ENCODE measurements around the gene SLC22A5. TPM values are rescaled to one million over a fixed set of nuclear protein-coding genes. Genes with fewer than 3 reads are reported as not detected.

The SLC22A5 gene
- total RNA-seq, 1 experiment from 2014 or later = 15.2 TPM

DNA sequence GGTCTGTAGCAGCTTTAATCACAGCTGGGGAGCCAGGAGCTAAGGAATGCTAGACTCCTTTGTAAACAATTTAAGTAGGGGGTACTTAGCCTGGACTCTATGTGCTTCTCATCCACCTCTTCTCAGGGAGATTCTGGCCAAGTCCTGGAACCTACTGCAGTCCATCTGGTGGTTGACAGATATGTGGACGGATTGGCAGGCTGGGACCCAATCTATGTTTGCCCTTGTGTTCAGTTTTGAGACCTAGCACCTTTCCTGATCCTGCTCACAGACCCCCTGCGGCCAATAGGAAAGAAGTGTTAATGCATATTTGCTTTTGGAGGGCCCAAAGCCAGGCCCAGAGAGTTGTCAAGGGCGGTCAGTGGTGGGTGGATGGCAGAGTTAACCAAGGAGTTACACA is 6.4 kb downstream of the SLC22A5 start:
- intact Hi-C loops (cut with micrococcal nuclease; ENCODE audit: unreplicated experiment) = no loop called here
- Histone ChIP-seq H2AFZ (no peak overlapping the region), H3K27me3 (ENCODE audit: insufficient read depth, low read depth) (no peaks in the 10 kb centered on the region), H3K4me2 (no peak overlapping the region), H3K79me2 (ENCODE audit: low read depth) (peaks cover 53% of the 10 kb centered on the region), H4K20me1 (ENCODE audit: insufficient read depth) (no peaks in the 10 kb centered on the region), H3K36me3 (ENCODE audit: low read depth) (no peaks in the 10 kb centered on the region), H3F3A (ENCODE audit: insufficient read depth, low read depth) (peaks cover 22% of the 10 kb centered on the region), H3K4me3 (no peak overlapping the region), H3K9me3 (ENCODE audit: insufficient read depth, low read depth) (no peaks in the 10 kb centered on the region), H3K27ac (no peak overlapping the region), H3K4me1 (replicated peaks; ENCODE audit: insufficient read depth) (peaks cover 29% of the 10 kb centered on the region), H3K9me2 (ENCODE audit: insufficient read depth) (no peaks in the 10 kb centered on the region)
- no peak for DNase-seq
- BruUV-seq (replicated peaks) = no TSS peak
- ChIA-PET POLR2A (ENCODE audit: unreplicated experiment) (no interaction called here), CTCF (no interaction called here)
- TF ChIP-seq, protein P1, sequence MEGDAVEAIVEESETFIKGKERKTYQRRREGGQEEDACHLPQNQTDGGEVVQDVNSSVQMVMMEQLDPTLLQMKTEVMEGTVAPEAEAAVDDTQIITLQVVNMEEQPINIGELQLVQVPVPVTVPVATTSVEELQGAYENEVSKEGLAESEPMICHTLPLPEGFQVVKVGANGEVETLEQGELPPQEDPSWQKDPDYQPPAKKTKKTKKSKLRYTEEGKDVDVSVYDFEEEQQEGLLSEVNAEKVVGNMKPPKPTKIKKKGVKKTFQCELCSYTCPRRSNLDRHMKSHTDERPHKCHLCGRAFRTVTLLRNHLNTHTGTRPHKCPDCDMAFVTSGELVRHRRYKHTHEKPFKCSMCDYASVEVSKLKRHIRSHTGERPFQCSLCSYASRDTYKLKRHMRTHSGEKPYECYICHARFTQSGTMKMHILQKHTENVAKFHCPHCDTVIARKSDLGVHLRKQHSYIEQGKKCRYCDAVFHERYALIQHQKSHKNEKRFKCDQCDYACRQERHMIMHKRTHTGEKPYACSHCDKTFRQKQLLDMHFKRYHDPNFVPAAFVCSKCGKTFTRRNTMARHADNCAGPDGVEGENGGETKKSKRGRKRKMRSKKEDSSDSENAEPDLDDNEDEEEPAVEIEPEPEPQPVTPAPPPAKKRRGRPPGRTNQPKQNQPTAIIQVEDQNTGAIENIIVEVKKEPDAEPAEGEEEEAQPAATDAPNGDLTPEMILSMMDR (conservative IDR thresholded peaks at IDR 0.05) = no peak
- no peak for TF ChIP-seq EZH2 (IDR thresholded peaks at IDR 0.05; ENCODE audit: low read depth)

DNA sequence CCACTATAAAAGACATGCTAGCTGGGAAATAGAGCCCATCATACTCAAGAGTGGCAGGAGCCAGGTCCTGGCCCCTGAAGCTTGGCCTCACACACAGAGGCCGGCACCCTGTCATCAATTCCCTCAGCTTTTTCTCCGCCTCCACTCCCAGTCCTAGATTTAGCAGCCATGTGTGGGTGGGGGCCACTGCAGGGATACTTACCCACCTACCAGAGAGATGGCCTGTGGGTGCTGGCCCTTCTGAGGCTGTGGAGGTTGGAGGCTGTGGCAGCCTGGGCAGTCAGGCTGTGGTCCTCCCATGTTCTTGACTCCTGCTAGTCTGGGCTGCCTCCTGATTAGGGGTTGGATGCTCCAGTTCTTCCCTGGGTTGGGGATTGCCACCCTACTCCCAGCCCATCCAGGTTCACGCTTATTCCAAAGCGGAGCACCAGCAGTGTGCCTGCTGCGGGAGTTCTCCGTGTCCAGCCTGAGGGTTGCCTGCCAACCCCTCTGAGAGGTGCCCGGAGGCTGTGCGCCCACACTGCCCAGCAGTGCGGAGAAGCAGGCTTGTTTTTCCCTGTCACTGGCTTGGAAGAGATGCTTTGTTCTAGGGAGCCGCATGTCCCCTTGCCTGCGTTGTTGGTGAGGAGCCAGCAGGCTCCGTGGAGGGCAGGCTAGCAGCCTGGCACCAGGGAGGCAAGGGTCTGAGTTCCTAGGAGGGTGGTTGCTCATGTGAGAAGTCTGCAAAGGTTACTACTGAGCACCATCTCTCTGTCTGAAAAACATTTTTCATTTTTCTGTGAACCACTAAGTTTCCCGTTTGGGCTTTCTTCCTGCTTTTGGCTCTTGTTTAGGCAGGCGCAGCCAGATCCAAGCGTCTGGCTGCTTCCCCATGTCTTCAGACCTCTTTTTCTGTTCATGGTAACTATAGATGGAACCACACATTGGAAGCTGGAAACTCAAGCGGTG is 7.5 kb downstream of the SLC22A5 start:
- intact Hi-C loops (cut with micrococcal nuclease; ENCODE audit: unreplicated experiment) = no loop called here
- TF ChIP-seq, protein P1 (conservative IDR thresholded peaks at IDR 0.05) = no peak
- no peak for TF ChIP-seq EZH2 (IDR thresholded peaks at IDR 0.05; ENCODE audit: low read depth)
- H3K4me2 ChIP-seq = no peak overlapping the region
- H3K27me3 ChIP-seq (ENCODE audit: insufficient read depth, low read depth) = no peaks in the 10 kb centered on the region
- H3K4me3 ChIP-seq = no peak overlapping the region
- no peaks in the 10 kb centered on the region for H3K36me3 ChIP-seq (ENCODE audit: low read depth)
- H3K9me2 ChIP-seq (ENCODE audit: insufficient read depth) = no peaks in the 10 kb centered on the region
- no TSS peak for BruUV-seq (replicated peaks)
- no peaks in the 10 kb centered on the region for H4K20me1 ChIP-seq (ENCODE audit: insufficient read depth)
- POLR2A ChIA-PET (ENCODE audit: unreplicated experiment) = interaction anchor here (0.6 kb wide), 1 partner anchor 114 kb away, joined by 9 read pairs; no protein-coding TSS in a partner anchor
- H2AFZ ChIP-seq = no peak overlapping the region
- no peaks in the 10 kb centered on the region for H3K9me3 ChIP-seq (ENCODE audit: insufficient read depth, low read depth)
- H3K4me1 ChIP-seq (replicated peaks; ENCODE audit: insufficient read depth) = peaks cover 19% of the 10 kb centered on the region
- no peak overlapping the region for H3K27ac ChIP-seq
- peaks cover 12% of the 10 kb centered on the region; the same call in 1 of the 2 replicates for H3F3A ChIP-seq (ENCODE audit: insufficient read depth, low read depth)
- DNase-seq = no peak
- CTCF ChIA-PET = no interaction called here
- H3K79me2 ChIP-seq (ENCODE audit: low read depth) = peaks cover 48% of the 10 kb centered on the region

DNA sequence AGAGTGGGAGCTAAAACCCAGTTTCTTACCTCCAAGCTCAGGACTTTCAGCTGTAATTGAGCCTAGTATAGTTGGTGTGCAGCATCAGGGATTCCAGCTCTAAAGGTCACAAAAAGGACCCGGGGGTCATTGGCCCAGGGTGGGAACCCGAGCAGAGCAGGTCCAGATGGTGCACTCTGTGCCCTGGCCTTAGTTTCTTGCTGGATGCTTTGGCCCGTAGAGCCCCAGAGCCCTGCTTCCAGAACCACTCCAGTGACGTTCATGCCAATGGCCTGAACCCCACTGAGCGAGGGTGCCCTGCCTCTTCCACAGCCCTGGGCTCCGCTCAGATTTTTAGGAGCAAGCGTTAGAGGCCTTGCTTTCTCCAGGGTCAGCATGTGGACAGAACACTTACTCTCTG is 8.2 kb downstream of the SLC22A5 start:
- Histone ChIP-seq H3K4me3 (no peak overlapping the region), H3K27me3 (ENCODE audit: insufficient read depth, low read depth) (no peaks in the 10 kb centered on the region), H4K20me1 (ENCODE audit: insufficient read depth) (no peaks in the 10 kb centered on the region), H3K79me2 (ENCODE audit: low read depth) (peaks cover 41% of the 10 kb centered on the region), H3K4me1 (replicated peaks; ENCODE audit: insufficient read depth) (peaks cover 12% of the 10 kb centered on the region), H2AFZ (no peak overlapping the region), H3K27ac (no peak overlapping the region), H3K36me3 (ENCODE audit: low read depth) (no peaks in the 10 kb centered on the region), H3K9me2 (ENCODE audit: insufficient read depth) (no peaks in the 10 kb centered on the region), H3F3A (ENCODE audit: insufficient read depth, low read depth) (peaks cover 4% of the 10 kb centered on the region; the same call in 1 of the 2 replicates), H3K9me3 (ENCODE audit: insufficient read depth, low read depth) (no peaks in the 10 kb centered on the region), H3K4me2 (no peak overlapping the region)
- no peak for DNase-seq
- TF ChIP-seq EZH2 (IDR thresholded peaks at IDR 0.05; ENCODE audit: low read depth) = no peak
- TF ChIP-seq, protein P1 (conservative IDR thresholded peaks at IDR 0.05) = no peak
- BruUV-seq (replicated peaks) = no TSS peak
- intact Hi-C loops (cut with micrococcal nuclease; ENCODE audit: unreplicated experiment) = no loop called here
- POLR2A ChIA-PET (ENCODE audit: unreplicated experiment) = no interaction called here
- CTCF ChIA-PET = no interaction called here
